NT2/D1 (cell line): ENCODE measurements around the gene PLXDC2.

Source experiments
- SUZ12 ChIP-seq: IDR thresholded peaks from 2 replicates; pipeline ENCODE4 v1.6.1; 2011; ENCODE audit not compliant: insufficient read length, insufficient read depth; ENCODE audit errors: extremely low read depth
- YY1 ChIP-seq: IDR thresholded peaks from 2 replicates; pipeline ENCODE4 v1.6.1; 2011; ENCODE audit not compliant: insufficient read length, insufficient read depth
- ZNF274 ChIP-seq: IDR thresholded peaks from 2 replicates; pipeline ENCODE4 v1.6.1; 2011; ENCODE audit warnings: mild to moderate bottlenecking, low read depth, low read length

DNA sequence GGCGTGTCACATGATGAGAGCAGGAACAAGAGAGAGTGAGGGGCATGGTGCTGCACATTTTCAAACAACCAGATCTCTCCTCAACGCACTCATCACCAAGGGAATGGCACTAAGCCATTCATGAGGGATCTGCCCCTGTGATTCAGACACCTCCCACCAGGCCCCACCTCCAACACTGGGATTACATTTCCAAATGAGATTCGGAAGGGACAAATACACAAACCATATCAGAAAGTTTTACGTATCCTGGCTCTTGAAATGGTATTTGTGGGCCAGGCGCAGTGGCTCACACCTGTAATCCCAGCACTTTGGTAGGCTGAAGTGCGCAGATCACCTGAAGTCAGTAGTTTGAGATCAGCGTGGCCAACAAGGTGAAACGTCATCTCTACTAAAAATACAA lies 189.4 kb downstream of the PLXDC2 start:
- no peak for TF ChIP-seq ZNF274
- no peak for TF ChIP-seq YY1
- no peak for TF ChIP-seq SUZ12
